SK-N-SH treated with all-trans-retinoic acid at 6 μM for 48 hours (cell line): ENCODE results near the gene EPM2A.
"Not testable (repeated sequence)": the region's sequence is repeated elsewhere in the genome, so short reads cannot be mapped to it uniquely, and the experiment has no call there.

Source experiments
- ATAC-seq: fragments of 200-7000 bp; cut with Tn5 transposase; 3 replicates; pipeline ENCODE4 v1.9.1; 2020; ENCODE audit warnings: mild to moderate bottlenecking, moderate library complexity
- CSDC2 ChIP-seq: fragments of 250-450 bp; sonication (Bioruptor Pico); IDR thresholded peaks from 2 replicates; pipeline ENCODE4 v1.5.0; 2020; ENCODE audit warnings: mild to moderate bottlenecking, moderate library complexity
- GLIS3 ChIP-seq: fragments of 250-450 bp; sonication (Bioruptor Pico); IDR thresholded peaks from 2 replicates; pipeline ENCODE4 v1.5.0; 2020; ENCODE audit warnings: mild to moderate bottlenecking, moderate library complexity
- ISL1 ChIP-seq: fragments of 250-450 bp; sonication (Bioruptor Pico); IDR thresholded peaks from 2 replicates; pipeline ENCODE4 v2.1.2; 2022; ENCODE audit warnings: mild to moderate bottlenecking, moderate library complexity
- OSR1 ChIP-seq: fragments of 250-450 bp; sonication (Bioruptor Pico); IDR thresholded peaks from 2 replicates; pipeline ENCODE4 v1.8.0; 2022; ENCODE audit warnings: moderate library complexity, mild to moderate bottlenecking, inconsistent platforms
- SNAI2 ChIP-seq: fragments of 250-450 bp; sonication (Bioruptor Pico); IDR thresholded peaks from 2 replicates; pipeline ENCODE4 v1.5.0; 2020; ENCODE audit warnings: mild to moderate bottlenecking, moderate library complexity
- ZC3H10 ChIP-seq: fragments of 250-450 bp; sonication (Bioruptor Pico); IDR thresholded peaks from 2 replicates; pipeline ENCODE4 v1.5.1; 2021; ENCODE audit warnings: mild to moderate bottlenecking, moderate library complexity
- ZFP30 ChIP-seq: fragments of 450-650 bp; formaldehyde crosslinking; IDR thresholded peaks from 2 replicates; pipeline ENCODE4 v1.5.0; 2022; ENCODE audit warnings: mild to moderate bottlenecking, moderate library complexity
- ZNF565 ChIP-seq: fragments of 450-650 bp; formaldehyde crosslinking; conservative IDR thresholded peaks from 2 replicates; pipeline ENCODE4 v1.5.0; 2020; ENCODE audit warnings: low read depth, mild to moderate bottlenecking, moderate library complexity
- ZNF70 ChIP-seq: fragments of 450-650 bp; formaldehyde crosslinking; IDR thresholded peaks from 2 replicates; pipeline ENCODE4 v1.5.0; 2020; ENCODE audit warnings: mild to moderate bottlenecking, moderate library complexity
- ZNF8 ChIP-seq: fragments of 450-650 bp; formaldehyde crosslinking; IDR thresholded peaks from 2 replicates; pipeline ENCODE4 v1.5.0; 2020; ENCODE audit warnings: mild to moderate bottlenecking, moderate library complexity
- TF ChIP-seq, protein P1 (sequence below): fragments of 250-450 bp; sonication (Bioruptor Pico); IDR thresholded peaks from 2 replicates; pipeline ENCODE4 v1.5.1; 2020; ENCODE audit warnings: low read depth, mild to moderate bottlenecking, moderate library complexity
- TF ChIP-seq, protein P2 (sequence below): fragments of 250-450 bp; sonication (Bioruptor Pico); IDR thresholded peaks from 2 replicates; pipeline ENCODE4 v1.5.0; 2020; ENCODE audit warnings: mild to moderate bottlenecking, moderate library complexity
- TF ChIP-seq, protein P3 (sequence below): fragments of 250-450 bp; sonication (Bioruptor Pico); IDR thresholded peaks from 2 replicates; pipeline ENCODE4 v1.5.1; 2021; ENCODE audit warnings: mild to moderate bottlenecking, moderate library complexity
- TF ChIP-seq, protein P4 (sequence below): fragments of 250-450 bp; sonication (Bioruptor Pico); IDR thresholded peaks from 2 replicates; pipeline ENCODE4 v1.8.0; 2020; ENCODE audit warnings: mild to moderate bottlenecking, moderate library complexity, borderline replicate concordance

The EPM2A gene

DNA sequence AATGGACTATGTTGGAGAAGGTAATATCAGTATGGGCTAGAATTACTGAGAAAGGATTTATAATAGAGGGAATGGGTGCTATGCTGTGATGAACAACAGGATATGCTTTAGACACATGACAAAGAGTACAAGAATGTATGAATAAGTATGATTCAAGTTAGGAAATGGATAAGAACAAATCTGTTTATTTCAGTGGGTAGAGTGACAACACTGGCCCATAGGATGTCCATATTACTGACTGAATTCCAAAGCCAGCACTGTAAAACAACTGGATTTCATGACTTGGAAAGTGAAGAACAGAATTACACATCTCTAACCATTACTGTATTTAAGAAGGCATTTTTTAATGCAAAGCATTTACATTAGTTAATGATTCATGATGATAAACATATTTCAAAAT, 35.9 kb downstream of the EPM2A start (continued):
- TF ChIP-seq, protein P1, sequence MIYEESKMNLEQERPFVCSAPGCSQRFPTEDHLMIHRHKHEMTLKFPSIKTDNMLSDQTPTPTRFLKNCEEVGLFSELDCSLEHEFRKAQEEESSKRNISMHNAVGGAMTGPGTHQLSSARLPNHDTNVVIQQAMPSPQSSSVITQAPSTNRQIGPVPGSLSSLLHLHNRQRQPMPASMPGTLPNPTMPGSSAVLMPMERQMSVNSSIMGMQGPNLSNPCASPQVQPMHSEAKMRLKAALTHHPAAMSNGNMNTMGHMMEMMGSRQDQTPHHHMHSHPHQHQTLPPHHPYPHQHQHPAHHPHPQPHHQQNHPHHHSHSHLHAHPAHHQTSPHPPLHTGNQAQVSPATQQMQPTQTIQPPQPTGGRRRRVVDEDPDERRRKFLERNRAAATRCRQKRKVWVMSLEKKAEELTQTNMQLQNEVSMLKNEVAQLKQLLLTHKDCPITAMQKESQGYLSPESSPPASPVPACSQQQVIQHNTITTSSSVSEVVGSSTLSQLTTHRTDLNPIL (CRISPR knock-in tag): no peak
- TF ChIP-seq, protein P2, sequence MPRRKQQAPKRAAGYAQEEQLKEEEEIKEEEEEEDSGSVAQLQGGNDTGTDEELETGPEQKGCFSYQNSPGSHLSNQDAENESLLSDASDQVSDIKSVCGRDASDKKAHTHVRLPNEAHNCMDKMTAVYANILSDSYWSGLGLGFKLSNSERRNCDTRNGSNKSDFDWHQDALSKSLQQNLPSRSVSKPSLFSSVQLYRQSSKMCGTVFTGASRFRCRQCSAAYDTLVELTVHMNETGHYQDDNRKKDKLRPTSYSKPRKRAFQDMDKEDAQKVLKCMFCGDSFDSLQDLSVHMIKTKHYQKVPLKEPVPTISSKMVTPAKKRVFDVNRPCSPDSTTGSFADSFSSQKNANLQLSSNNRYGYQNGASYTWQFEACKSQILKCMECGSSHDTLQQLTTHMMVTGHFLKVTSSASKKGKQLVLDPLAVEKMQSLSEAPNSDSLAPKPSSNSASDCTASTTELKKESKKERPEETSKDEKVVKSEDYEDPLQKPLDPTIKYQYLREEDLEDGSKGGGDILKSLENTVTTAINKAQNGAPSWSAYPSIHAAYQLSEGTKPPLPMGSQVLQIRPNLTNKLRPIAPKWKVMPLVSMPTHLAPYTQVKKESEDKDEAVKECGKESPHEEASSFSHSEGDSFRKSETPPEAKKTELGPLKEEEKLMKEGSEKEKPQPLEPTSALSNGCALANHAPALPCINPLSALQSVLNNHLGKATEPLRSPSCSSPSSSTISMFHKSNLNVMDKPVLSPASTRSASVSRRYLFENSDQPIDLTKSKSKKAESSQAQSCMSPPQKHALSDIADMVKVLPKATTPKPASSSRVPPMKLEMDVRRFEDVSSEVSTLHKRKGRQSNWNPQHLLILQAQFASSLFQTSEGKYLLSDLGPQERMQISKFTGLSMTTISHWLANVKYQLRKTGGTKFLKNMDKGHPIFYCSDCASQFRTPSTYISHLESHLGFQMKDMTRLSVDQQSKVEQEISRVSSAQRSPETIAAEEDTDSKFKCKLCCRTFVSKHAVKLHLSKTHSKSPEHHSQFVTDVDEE (CRISPR knock-in tag): no peak
- TF ChIP-seq SNAI2 (CRISPR knock-in tag): no peak
- TF ChIP-seq, all 23 proteins: peak for 0

DNA sequence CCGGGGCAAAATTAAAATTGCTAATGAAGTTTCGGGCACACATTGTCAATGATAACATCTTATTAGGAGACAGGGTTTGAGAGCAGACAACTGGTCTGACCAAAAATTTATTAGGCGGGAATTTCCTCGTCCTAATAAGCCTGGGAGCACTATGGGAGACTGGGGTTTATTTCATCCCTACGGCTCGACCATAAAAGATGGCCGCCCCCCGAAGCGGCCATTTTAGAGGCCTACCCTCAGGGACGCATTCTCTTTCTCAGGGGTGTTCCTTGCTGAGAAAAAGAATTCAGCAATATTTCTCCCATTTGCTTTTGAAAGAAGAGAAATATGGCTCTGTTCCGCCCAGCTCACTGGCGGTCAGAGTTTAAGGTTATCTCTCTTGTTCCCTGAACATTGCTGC, 37.9 kb downstream of the EPM2A start:
- not testable (repeated sequence) for ATAC-seq

DNA sequence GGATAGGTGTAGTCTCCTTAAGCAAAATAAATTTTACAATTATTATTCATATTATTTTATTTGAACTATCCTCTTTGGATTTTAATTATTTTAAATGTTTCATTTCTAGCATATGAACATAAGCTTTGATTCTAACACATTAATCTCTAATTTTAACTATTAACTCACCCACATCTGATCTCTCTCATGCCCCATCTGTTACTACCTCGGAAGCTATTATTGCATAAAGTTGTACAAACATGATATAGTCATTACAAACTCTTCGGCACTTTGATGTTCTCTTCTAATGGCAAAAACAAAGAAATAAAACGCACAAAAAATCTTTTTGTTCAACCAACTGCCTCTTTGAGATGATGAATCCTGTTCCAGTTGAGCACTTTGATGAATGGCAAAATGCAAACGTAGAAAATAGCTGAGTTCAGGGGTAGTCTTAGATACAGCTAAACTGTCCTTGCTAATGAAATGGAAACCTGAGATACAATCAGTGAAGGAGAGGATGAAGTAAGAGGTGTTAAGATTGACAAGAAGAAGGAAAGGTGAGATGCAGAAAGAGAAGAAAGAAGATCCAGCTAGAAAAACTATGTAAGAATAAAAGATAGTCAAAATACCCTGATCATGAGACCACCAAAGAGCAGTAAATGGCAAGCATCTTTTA, 41.1 kb downstream of the EPM2A start:
- ATAC-seq: no peak
- no peak for TF ChIP-seq CSDC2 (CRISPR knock-in tag)
- no peak for TF ChIP-seq OSR1 (CRISPR knock-in tag)
- TF ChIP-seq, protein P3, sequence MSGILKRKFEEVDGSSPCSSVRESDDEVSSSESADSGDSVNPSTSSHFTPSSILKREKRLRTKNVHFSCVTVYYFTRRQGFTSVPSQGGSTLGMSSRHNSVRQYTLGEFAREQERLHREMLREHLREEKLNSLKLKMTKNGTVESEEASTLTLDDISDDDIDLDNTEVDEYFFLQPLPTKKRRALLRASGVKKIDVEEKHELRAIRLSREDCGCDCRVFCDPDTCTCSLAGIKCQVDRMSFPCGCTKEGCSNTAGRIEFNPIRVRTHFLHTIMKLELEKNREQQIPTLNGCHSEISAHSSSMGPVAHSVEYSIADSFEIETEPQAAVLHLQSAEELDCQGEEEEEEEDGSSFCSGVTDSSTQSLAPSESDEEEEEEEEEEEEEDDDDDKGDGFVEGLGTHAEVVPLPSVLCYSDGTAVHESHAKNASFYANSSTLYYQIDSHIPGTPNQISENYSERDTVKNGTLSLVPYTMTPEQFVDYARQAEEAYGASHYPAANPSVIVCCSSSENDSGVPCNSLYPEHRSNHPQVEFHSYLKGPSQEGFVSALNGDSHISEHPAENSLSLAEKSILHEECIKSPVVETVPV (CRISPR knock-in tag): no peak
- TF ChIP-seq ISL1: no peak
- TF ChIP-seq ZFP30 (CRISPR knock-in tag): no peak
- no peak for TF ChIP-seq GLIS3 (CRISPR knock-in tag)
- no peak for TF ChIP-seq ZNF70 (CRISPR knock-in tag)
- TF ChIP-seq, protein P2 (CRISPR knock-in tag): no peak

DNA sequence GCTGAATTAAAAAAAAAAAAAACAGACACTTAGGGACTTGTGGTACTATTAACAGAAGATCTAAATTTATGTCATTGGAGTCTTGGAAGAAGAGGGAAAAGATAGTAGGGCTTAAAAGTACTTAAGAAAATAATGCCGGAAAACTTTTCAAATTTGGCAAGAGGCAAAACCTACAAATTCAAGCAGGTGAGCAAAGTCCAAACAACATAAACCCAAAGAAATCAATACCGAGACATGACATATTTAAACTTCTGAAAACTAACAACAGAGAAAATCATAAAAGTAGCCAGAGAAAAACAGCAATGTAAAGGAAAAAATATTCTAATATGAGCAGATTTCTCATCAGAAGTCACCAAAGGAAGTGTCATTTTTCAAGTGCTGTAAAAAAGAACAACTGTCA, 44.4 kb downstream of the EPM2A start:
- TF ChIP-seq ZC3H10: no peak
- no peak for ATAC-seq

DNA sequence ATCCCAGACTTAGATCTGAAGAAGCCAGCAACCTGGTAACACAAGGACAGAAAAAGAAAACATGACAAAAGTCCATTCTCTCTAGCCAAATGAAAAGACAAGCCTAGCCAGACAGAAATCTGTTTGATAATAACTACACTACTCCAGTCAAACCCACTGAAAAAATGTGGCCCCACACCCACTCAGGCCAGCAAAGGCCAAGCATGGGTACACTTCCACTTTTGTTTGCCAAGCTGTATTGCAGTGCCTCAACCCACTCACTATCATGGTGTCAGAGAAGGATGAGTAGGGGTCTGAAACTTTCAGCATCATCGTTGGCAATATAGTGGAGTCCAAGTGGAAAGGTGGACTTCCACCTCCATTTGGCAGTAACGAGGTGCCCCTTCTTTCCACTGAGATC, 45.8 kb downstream of the EPM2A start:
- no peak for ATAC-seq

More for the DNA sequence above, 45.8 kb downstream of the EPM2A start:
- TF ChIP-seq, protein P4, sequence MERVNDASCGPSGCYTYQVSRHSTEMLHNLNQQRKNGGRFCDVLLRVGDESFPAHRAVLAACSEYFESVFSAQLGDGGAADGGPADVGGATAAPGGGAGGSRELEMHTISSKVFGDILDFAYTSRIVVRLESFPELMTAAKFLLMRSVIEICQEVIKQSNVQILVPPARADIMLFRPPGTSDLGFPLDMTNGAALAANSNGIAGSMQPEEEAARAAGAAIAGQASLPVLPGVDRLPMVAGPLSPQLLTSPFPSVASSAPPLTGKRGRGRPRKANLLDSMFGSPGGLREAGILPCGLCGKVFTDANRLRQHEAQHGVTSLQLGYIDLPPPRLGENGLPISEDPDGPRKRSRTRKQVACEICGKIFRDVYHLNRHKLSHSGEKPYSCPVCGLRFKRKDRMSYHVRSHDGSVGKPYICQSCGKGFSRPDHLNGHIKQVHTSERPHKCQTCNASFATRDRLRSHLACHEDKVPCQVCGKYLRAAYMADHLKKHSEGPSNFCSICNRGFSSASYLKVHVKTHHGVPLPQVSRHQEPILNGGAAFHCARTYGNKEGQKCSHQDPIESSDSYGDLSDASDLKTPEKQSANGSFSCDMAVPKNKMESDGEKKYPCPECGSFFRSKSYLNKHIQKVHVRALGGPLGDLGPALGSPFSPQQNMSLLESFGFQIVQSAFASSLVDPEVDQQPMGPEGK (CRISPR knock-in tag): no peak
- TF ChIP-seq CSDC2 (CRISPR knock-in tag): no peak
- TF ChIP-seq ZC3H10: no peak
- TF ChIP-seq, protein P1 (CRISPR knock-in tag): no peak
- TF ChIP-seq ZNF8 (CRISPR knock-in tag): no peak
- no peak for TF ChIP-seq OSR1 (CRISPR knock-in tag)
- no peak for TF ChIP-seq ZNF565 (CRISPR knock-in tag)
- no peak for TF ChIP-seq GLIS3 (CRISPR knock-in tag)
